NCI-H82 treated with DMSO at 0.1 percent for 48 hours (cell line): ENCODE results near the gene MBD1.
A peak's percentile ranks its signal among the peaks of the same experiment; 100 is the strongest.
"Not testable (repeated sequence)": the region's sequence is repeated elsewhere in the genome, so short reads cannot be mapped to it uniquely, and the experiment has no call there.

Experiments
- DNase-seq: peaks from one replicate; lab custom pipeline; 2025; ENCODE audit not compliant: unreplicated experiment; lab: John Stamatoyannopoulos, UW

The MBD1 gene, protein sequence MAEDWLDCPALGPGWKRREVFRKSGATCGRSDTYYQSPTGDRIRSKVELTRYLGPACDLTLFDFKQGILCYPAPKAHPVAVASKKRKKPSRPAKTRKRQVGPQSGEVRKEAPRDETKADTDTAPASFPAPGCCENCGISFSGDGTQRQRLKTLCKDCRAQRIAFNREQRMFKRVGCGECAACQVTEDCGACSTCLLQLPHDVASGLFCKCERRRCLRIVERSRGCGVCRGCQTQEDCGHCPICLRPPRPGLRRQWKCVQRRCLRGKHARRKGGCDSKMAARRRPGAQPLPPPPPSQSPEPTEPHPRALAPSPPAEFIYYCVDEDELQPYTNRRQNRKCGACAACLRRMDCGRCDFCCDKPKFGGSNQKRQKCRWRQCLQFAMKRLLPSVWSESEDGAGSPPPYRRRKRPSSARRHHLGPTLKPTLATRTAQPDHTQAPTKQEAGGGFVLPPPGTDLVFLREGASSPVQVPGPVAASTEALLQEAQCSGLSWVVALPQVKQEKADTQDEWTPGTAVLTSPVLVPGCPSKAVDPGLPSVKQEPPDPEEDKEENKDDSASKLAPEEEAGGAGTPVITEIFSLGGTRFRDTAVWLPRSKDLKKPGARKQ

GRCh38 chr18:50281295-50281971, at the start of gene MBD1:
TSS of gene MBD1 (minus strand) at chr18:50281523. CDS start at chr18:50279992, 1,531 bp downstream.
- DNase-seq: peak; percentile 80

DNA sequence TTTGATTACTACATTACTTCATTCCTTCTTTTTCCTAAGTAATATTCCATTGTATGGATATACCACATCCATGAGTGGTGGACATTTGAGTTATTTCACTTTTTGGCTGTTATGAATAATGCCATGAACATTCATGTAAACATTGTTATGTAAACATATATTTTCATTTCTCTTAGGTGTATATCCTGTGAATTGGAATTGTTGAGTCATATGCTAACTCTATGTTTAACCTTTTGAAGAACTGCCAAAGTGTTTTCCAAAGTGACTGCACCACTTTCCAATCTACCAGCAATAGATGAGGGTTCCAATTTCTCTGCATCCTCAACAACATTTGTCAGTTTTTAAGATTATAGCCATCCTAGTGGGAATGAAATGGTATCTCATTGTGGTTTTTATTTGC, 48.9 kb upstream of the MBD1 start:
- no peak for DNase-seq

DNA sequence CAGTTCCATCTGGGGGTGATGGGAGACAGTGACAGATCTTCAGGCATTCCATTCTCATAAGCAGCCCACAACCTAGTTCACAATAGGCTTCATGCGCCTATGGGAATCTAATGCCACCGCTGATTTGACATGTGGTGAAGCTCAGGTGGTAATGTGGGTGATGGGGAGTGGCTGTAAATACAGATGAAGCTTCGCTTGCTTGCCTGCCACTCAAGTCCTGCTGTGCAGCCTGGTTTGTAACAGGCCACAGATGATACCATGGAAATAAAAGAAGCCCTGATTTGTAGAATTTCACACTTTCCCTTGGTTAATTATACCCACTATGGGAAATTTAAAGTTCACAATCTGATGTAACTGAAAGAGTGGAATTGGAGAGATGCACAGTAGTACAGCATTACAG, 46.7 kb upstream of the MBD1 start:
- no peak for DNase-seq

- no peak for DNase-seq
Observed at GRCh38 chr18:50320719-50321118, 39.4 kb upstream of the MBD1 start.

DNA sequence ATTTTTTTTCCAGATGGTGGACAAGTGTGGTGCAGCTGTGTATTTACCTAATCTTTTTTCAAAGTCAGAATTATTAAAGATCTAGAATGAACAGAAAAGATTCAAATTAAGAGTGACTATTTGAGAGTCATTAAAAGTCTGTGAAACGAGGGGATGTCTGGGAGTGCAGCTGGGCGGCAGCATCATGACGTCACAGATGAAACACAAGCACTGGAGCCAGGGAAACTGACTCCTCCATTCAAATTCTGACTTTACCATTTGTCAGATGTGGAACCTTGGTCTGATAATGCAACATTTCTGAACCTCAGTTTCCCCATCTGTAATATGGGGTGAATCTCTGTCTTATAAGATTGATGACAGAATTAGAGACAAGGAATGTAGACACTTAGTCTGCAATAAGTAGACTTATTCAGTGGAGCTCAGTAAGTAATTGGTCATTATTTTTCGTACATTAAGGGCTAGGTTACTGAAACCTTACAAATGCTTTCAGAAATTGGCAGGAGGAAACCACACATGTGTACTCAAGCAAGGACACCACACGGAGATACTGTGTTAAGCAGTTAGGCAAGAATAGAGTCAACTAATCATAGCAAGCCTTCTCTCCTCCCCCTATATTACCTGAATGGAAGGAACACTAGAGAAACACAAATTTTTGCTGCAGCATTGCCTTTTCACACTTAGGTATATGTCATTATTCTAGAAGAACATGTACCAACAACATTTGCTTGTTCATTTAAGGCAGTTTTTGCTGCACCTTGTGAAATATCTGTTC, 34.0 kb upstream of the MBD1 start:
- DNase-seq: no peak

GRCh38 chr18:50313873-50314460, 32.6 kb upstream of the MBD1 start:
- no peak for DNase-seq

DNA sequence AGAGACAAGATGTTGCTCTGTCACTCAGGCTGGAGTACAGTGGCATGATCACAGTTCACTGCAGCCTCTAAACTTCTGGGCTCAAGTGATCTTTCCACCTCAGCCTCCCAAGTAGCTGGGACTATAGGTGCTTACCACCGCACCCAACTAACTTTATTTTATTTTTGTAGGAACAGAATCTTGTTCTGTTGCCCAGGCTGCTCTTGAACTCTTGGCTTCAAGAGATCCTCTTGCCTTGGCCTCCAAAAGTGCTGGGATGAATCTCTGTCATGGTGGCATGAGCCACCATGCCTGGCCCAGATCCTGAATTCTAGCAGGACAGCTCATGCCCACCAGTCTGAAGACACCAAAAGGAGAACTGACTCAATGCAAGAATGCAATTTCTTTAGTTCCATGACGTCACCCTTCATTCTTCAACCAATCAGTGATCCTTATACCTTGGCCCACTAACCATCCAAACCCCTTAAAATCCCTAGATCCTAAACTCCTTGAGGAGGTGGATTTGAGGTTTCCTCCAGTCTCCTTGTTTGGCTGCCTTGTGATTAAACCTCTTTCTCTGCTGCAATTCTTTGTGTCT, 31.8 kb upstream of the MBD1 start:
- DNase-seq: no peak

- no peak for DNase-seq
Observed at GRCh38 chr18:50312296-50313030, 31.1 kb upstream of the MBD1 start.

DNA sequence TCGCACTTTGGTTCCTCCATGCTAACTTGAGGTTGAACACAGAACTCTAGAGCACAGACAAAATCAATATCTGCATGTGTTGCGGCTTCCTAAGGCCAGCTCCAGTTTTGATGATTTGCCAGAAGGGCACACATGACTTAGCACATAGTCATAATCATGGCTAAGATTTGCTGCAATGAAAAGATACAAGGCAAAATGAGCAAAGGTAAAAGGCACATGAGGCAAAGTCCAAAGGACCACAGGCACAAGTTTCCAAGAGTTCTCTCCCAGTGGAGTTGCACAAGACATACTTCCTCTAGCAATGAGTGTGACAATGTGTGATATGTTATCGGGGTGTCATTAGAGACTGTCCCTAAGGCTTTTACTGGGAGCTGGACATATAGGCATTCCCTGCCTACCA, 30.3 kb upstream of the MBD1 start:
- DNase-seq: no peak

DNA sequence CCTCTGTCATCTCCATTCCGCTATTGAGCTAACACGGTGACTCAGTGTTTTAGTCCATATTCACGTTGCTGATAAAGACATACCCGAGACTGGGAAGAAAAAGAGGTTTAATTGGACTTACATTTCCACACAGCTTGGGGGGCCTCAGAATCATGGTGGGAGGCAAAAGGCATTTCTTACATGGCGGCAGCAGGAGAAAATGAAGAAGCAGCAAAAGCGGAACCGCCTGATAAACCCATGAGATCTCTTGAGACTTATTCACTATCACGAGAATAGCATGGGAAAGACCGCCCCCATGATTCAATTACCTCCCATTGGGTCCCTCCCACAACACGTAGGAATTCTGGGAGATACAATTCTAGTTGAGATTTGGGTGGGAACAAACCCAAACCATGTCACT, 28.8 kb upstream of the MBD1 start:
- no peak for DNase-seq

DNA sequence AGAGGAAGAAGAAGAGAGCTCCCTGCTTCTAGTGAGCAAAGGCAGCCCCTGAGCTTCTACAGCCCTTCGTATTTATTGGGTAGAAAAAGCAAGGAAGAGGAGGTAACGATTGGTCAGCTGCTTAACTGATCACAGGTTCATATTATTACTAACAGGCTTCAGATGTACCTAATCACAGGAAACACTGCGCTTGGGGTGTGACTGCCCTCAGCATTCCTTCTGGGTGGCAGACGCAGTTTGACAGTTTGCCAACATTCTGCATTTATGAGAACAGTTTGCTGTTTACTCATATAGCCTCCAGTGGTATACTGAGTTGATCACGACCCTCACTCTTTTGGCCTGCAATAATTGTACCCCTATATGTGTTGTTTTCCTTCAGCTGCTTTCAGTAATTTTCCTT, 27.5 kb upstream of the MBD1 start:
- DNase-seq: not testable (repeated sequence)

DNA sequence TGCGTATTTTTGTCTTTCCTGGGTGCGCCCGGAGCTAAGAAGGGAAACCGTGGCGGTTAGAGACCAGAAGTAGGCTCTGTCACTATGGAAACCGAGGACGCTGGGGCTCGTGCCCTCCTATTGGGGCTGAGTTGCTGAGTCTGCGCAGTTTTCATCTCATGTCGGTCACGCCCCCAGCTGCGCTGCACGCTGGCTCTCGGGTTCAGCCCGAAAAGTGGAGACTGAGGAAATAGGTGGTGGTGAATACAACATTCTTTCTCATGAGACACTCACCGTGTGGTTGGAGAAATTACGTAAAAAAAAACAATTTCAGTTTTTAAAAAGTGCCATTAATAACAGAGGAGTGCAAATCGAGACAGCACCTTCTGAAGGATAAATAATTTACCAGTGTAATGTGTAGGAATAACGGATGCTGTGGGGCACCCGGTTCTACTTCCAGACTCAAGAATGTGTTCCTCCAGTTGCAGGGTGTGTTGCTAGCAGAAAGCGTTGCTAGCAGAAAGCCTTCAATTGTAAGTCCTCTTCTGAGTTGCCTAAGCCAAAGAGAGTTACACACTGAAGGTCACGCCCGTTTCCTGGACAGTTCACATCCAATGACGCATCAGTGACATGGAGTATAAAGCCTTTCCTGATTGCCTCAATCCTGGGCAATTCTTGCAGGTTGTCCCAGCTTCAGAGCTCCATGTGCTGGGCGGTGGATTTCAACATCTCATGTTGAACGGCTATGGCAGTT, 26.6 kb upstream of the MBD1 start:
- peak; percentile 37 for DNase-seq

DNA sequence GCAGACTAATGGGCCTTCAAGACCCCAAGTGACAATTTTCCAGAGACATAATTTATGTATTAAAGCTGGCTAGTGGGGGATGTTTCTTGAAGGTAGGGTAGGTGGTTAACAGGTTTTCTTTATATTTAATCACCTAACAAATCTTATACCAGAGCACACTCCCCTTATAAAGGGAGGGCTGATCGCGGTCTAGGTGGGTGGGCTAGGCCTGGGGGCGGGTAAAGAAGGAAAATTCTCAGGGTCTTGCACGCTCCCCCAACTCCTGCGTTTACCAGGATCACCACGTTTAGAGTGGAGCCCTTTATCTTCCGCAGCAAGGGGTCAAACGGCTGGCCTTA, 26.0 kb upstream of the MBD1 start:
- no peak for DNase-seq

DNA sequence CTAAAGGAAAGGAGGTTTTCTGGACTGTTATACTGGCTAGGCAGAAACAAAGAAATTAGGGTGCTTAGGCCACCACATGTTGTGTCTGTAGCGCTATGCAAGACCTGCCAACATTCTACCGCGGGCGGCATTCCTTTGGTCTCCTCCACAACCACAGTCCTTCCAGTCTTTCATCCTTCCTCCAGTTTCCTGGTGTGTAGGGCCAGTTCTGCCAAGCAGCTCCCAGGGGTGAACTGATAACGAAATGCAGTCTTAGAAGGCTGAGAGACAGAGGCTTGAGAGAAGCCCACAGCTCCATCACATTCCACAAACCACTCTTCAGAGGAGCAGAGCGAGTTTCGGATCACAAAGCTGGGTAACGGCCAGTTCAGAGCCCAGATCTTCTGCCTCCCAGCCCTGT, 25.6 kb upstream of the MBD1 start:
- DNase-seq: no peak

- DNase-seq: no peak
Observed at GRCh38 chr18:50301074-50301473, 19.8 kb upstream of the MBD1 start.

DNA sequence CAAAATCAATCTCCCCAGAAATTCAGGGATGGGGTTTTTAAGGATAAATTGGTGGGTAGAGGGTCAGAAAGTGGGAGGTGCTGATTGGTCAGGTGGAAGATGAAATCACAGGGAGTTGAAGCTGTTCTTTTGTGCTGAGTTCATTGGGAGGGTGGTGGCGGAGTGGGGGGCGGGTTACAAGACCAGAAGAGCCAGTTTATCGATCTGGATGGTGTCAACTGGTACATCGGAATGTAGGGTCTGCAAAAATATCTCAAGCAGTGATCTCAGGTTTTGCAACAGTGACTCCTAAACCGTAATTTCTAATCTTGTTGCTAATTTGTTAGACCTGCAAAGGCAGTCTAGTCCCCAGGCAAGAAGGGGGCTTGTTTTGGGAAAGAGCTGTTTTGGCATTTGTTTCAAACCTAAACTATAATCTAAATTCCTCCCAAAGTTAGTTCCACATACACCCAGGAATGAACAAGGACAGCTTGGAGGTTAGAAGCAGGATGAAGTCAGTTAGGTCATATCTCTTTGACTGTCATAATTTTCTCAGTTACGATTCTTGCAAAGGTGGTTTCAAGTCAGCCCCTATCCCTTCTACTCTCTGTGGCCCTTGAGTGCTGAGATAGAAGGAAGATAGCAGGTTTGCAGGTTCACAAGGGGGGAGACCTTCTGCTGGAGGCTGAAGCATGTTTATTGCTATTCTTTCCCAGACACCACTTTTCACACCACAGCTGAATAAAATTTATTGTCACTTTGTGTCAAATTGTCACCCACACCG, 18.5 kb upstream of the MBD1 start:
- no peak for DNase-seq

DNA sequence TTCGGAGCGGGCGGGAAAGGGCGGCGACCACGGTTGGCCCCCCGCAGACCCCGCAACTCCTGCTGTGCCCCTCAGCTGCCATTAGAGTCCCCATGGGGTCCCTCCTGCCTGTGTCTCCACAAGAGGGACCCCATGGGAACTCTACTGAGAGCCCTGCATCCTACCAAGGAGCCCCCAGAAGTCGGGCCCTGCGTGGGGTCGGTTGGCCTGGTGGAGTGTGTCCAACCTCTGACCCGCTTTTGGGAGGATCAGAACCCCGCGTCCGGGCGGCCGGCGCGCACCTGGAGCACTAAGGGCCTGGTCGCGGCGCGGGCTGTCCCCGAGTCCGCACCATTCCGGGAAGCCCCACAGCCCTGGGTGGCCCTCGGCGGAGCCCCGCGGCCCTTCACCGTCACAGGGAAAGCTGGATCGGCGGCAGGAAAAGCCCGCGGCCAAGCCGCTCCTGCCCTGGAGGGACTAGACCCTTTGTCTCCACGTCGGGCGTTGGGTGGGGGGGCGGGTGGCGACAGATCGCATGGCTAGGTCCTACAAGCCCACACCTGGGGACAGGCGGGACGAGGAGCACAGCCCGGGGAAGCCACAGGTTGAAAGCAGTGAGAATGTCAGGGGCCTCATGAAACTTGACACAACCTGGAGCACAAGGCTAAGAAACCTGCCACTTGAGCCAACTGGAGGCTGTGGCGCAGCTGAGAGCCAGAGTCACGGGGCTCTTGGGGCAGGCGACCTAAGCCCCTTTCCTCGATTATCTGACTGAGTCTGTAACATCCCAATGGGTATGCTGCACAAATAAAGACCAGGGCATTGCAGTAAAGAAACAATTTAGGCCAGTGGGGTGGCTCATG, 17.3 kb upstream of the MBD1 start:
- DNase-seq: no peak
